ENCODE measurements around the gene PIK3R5. TPM values are rescaled to one million over a fixed set of nuclear protein-coding genes. Genes with fewer than 3 reads are reported as not detected.

PIK3R5 gene
- total RNA-seq, 1 donor from 2014 or later = 0.90 TPM

DNA sequence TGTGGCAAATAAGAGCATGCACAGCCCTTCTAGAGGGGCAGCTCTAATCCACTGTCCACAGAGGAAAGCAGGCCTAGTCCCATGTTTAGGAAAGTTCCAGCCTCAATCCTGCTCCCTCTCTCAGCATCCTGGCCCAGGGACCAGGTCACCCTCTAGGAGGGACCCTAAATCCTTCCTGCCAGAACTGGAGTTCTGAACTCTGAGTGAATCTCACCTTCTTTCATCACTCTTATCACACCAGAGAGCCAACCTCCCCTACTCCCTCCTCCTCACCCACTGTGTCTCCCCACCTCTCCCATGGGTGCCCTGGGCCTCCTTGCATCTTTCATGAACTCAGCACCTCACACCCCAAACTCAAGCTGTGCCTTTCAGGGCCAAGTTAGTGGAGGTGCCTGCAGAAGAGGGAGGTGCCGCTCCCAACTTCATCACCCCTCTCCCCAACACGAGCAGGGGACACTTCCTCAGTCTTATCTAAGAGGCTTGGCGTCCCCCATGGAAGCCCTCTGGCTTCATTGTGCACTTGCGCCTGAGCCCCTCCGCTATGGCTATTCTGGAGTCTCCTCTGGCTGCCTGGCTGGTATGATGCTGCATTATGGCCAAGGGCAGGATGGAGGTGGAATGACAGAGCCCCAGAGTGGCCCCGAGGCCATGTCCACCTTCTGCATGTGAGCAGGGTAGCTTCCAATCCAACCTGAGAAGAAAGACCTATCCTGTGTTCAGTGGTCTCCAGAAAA is 129.7 kb downstream of the PIK3R5 start:
- Histone ChIP-seq H3K9ac (no peak overlapping the region), H2AFZ (replicated peaks) (no peak overlapping the region), H3K27me3 (no peaks in the 10 kb centered on the region), H3K9me3 (ENCODE audit: low read depth) (no peaks in the 10 kb centered on the region), H3K4me2 (no peak overlapping the region), H3K79me2 (ENCODE audit: low read depth) (no peaks in the 10 kb centered on the region), H3K27ac (no peak overlapping the region), H3F3A (ENCODE audit: low read depth) (no peaks in the 10 kb centered on the region), H3K36me3 (no peaks in the 10 kb centered on the region), H4K20me1 (ENCODE audit: low read depth) (no peaks in the 10 kb centered on the region), H3K4me1 (no peaks in the 10 kb centered on the region), H3K4me3 (no peak overlapping the region)
- DNase-seq (ENCODE audit: low spot score) = no peak
- H3K36me3 Mint-ChIP-seq = no peaks in the 10 kb centered on the region
- H3K4me1 Mint-ChIP-seq = peaks cover 3% of the 10 kb centered on the region
- no peak overlapping the region for H3K4me3 Mint-ChIP-seq
- peaks cover 10% of the 10 kb centered on the region for H3K27me3 Mint-ChIP-seq (ENCODE audit: insufficient read depth, low read depth)
- TF ChIP-seq, protein P1, sequence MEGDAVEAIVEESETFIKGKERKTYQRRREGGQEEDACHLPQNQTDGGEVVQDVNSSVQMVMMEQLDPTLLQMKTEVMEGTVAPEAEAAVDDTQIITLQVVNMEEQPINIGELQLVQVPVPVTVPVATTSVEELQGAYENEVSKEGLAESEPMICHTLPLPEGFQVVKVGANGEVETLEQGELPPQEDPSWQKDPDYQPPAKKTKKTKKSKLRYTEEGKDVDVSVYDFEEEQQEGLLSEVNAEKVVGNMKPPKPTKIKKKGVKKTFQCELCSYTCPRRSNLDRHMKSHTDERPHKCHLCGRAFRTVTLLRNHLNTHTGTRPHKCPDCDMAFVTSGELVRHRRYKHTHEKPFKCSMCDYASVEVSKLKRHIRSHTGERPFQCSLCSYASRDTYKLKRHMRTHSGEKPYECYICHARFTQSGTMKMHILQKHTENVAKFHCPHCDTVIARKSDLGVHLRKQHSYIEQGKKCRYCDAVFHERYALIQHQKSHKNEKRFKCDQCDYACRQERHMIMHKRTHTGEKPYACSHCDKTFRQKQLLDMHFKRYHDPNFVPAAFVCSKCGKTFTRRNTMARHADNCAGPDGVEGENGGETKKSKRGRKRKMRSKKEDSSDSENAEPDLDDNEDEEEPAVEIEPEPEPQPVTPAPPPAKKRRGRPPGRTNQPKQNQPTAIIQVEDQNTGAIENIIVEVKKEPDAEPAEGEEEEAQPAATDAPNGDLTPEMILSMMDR (IDR thresholded peaks at IDR 0.05) = no peak
- TF ChIP-seq EZH2 (IDR thresholded peaks at IDR 0.05) = no peak
- no peak for TF ChIP-seq EZH2phosphoT487 (IDR thresholded peaks at IDR 0.05)
- H3K9me3 Mint-ChIP-seq = no peaks in the 10 kb centered on the region
- no peak overlapping the region for H3K27ac Mint-ChIP-seq

DNA sequence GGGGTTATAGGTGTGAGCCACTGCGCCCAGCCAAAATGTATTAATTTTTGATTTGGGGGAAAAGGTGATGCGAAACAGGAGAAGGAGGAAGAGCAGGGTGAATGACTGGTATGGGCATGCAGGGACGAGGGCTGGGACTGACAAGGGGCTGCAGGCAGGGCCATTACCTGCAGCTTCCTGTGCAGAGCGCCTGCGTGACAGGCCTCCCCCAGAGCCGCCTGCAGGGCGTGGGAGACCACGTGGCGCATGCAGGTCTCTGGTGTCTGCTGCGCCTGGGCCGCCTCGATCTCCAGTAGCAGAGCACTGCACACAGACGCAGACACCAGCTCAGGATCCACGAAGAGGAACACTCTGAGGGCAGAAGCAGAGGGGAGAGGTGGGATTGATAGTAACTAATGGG is 130.4 kb downstream of the PIK3R5 start:
- Histone ChIP-seq H3K79me2 (ENCODE audit: low read depth) (no peaks in the 10 kb centered on the region), H3K9ac (no peak overlapping the region), H3K4me1 (no peaks in the 10 kb centered on the region), H3K4me3 (no peak overlapping the region), H2AFZ (replicated peaks) (no peak overlapping the region), H3K4me2 (no peak overlapping the region), H3K27me3 (no peaks in the 10 kb centered on the region), H3K36me3 (no peaks in the 10 kb centered on the region), H3K27ac (no peak overlapping the region), H4K20me1 (ENCODE audit: low read depth) (no peaks in the 10 kb centered on the region), H3K9me3 (ENCODE audit: low read depth) (no peaks in the 10 kb centered on the region), H3F3A (ENCODE audit: low read depth) (no peaks in the 10 kb centered on the region)
- Mint-ChIP-seq H3K27me3 (ENCODE audit: insufficient read depth, low read depth) (peaks cover 10% of the 10 kb centered on the region), H3K9me3 (no peaks in the 10 kb centered on the region), H3K36me3 (no peaks in the 10 kb centered on the region), H3K4me1 (peaks cover 3% of the 10 kb centered on the region), H3K4me3 (no peak overlapping the region), H3K27ac (no peak overlapping the region)
- DNase-seq (ENCODE audit: low spot score) = no peak
- TF ChIP-seq, protein P1 (IDR thresholded peaks at IDR 0.05) = no peak
- TF ChIP-seq EZH2 (IDR thresholded peaks at IDR 0.05) = no peak
- TF ChIP-seq EZH2phosphoT487 (IDR thresholded peaks at IDR 0.05) = no peak

DNA sequence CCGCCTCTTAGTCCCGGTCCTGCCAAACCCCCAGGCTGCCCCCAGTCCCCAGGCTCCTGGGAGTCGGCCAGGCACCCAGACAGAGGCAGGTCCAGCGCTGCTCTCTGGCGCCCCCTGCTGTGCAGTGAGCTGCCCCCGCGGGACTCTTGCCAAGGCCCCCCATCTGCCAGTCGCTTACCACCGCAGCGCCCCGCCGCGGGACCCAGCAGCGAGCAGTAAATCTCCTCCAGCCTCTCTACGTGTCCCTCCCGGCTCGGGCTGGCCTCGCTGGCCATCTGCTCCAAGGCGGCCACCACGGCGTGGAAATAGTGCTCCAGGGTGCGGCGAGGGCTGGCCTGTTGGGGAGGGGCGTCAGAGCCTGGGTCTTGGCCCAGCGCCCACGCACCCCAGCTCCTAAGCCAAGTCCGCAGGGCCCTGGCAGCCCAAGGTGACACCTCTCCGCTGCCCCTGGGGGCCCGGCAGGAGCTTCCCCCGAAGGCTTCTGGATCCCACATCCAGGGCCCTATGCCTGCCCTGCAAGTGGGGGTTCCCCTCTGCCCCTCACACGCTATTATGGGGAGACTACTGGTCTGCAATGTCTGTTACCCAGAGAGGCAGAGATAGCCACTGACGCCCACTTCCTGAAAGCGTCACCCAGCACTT is 132.7 kb downstream of the PIK3R5 start:
- Histone ChIP-seq H3K9ac (no peak overlapping the region), H3K36me3 (no peaks in the 10 kb centered on the region), H3F3A (ENCODE audit: low read depth) (no peaks in the 10 kb centered on the region), H2AFZ (replicated peaks) (no peak overlapping the region), H3K4me1 (no peaks in the 10 kb centered on the region), H3K27me3 (no peaks in the 10 kb centered on the region), H4K20me1 (ENCODE audit: low read depth) (no peaks in the 10 kb centered on the region), H3K79me2 (ENCODE audit: low read depth) (no peaks in the 10 kb centered on the region), H3K4me3 (no peak overlapping the region), H3K4me2 (no peak overlapping the region), H3K27ac (no peak overlapping the region), H3K9me3 (ENCODE audit: low read depth) (no peaks in the 10 kb centered on the region)
- peak; percentile 75 for DNase-seq (ENCODE audit: low spot score)
- H3K36me3 Mint-ChIP-seq = no peaks in the 10 kb centered on the region
- H3K4me1 Mint-ChIP-seq = peaks cover 3% of the 10 kb centered on the region
- H3K27me3 Mint-ChIP-seq (ENCODE audit: insufficient read depth, low read depth) = peaks cover 10% of the 10 kb centered on the region
- TF ChIP-seq EZH2 (IDR thresholded peaks at IDR 0.05) (no peak), EZH2phosphoT487 (IDR thresholded peaks at IDR 0.05) (no peak)
- TF ChIP-seq, protein P1 (IDR thresholded peaks at IDR 0.05) = peak; percentile 70
- no peak overlapping the region for H3K4me3 Mint-ChIP-seq
- no peak overlapping the region for H3K27ac Mint-ChIP-seq
- H3K9me3 Mint-ChIP-seq = no peaks in the 10 kb centered on the region
